Naive thymus-derived CD4-positive, alpha-beta T cell (primary cell): Measurements from ENCODE around the gene CRB2. TPM values are rescaled to one million over a fixed set of nuclear protein-coding genes. Genes with fewer than 3 reads are reported as not detected.

Experiments used
- ATAC-seq: fragments of 150-1000 bp; cut with Tn5 transposase; 2 replicates; pipeline ENCODE4 v1.10.0; 2021; ENCODE audit warnings: mild to moderate bottlenecking, moderate library complexity
- CTCF ChIA-PET: fragments of 350-600 bp; sonication (Branson Sonifier 250); formaldehyde crosslinking; loops from one replicate; lab custom pipeline; 2021; ENCODE audit warnings: antibody characterized with exemption; lab: Charles Lee
- POLR2A ChIA-PET: fragments of 350-600 bp; sonication (Branson Sonifier 250); formaldehyde crosslinking; loops from one replicate; lab custom pipeline; 2021; ENCODE audit warnings: antibody characterized with exemption, inconsistent platforms; lab: Charles Lee
- DNase-seq, 9 donors: peaks; one replicate each; pipeline versions ENCODE4 v3.0.0 to v3.0.0-alpha.2; 2020 to 2022; ENCODE audit warnings: mixed read lengths in 1 of 9
- H3K27ac ChIP-seq: one replicate; pipeline ENCODE4 v1.7.0; 2013; ENCODE audit warnings: mild to moderate bottlenecking, low read depth, low read length, moderate library complexity
- H3K27me3 ChIP-seq, 2 donors: one replicate each; pipeline ENCODE4 v1.7.0; 2013; ENCODE audit warnings: low read length in 2 of 2, mild to moderate bottlenecking in 2 of 2, moderate library complexity in 2 of 2; ENCODE audit not compliant: control insufficient read depth in 2 of 2, insufficient read depth in 2 of 2
- H3K36me3 ChIP-seq, 3 experiments: 1 replicate in 2 of 3; 2 replicates in 1 of 3; pipeline ENCODE4 v1.7.0; 2013; ENCODE audit warnings: low read length in 3 of 3, mild to moderate bottlenecking in 3 of 3, moderate library complexity in 1 of 3; ENCODE audit not compliant: insufficient read depth in 3 of 3, control insufficient read depth in 2 of 3
- H3K4me1 ChIP-seq, 2 donors: one replicate each; pipeline ENCODE4 v1.7.0; 2013; ENCODE audit warnings: low read length in 2 of 2, mild to moderate bottlenecking in 2 of 2, moderate library complexity in 1 of 2; ENCODE audit not compliant: control insufficient read depth in 2 of 2, insufficient read depth in 2 of 2
- H3K4me3 ChIP-seq: 2 replicates; pipeline ENCODE4 v1.7.0; 2013; ENCODE audit warnings: mild to moderate bottlenecking, low read length
- H3K9me3 ChIP-seq, 3 experiments: 1 replicate in 2 of 3; 2 replicates in 1 of 3; pipeline ENCODE4 v1.7.0; 2013; ENCODE audit warnings: low read length in 3 of 3; ENCODE audit not compliant: control insufficient read depth in 2 of 3
- H3K27ac Mint-ChIP-seq, 9 donors: one replicate each; pipeline ENCODE4 v1.8.0; 2020 to 2022; ENCODE audit warnings: mixed read lengths in 9 of 9, mild to moderate bottlenecking in 8 of 9, moderate library complexity in 5 of 9, inconsistent platforms in 2 of 9
- H3K27me3 Mint-ChIP-seq, 5 donors: one replicate each; pipeline ENCODE4 v1.8.0; 2021 to 2022; ENCODE audit warnings: mixed read lengths in 5 of 5, mild to moderate bottlenecking in 1 of 5
- H3K36me3 Mint-ChIP-seq, 5 donors: one replicate each; pipeline ENCODE4 v1.8.0; 2020 to 2022; ENCODE audit warnings: mixed read lengths in 5 of 5, mild to moderate bottlenecking in 3 of 5, inconsistent platforms in 1 of 5
- H3K4me1 Mint-ChIP-seq, 7 donors: one replicate each; pipeline ENCODE4 v1.8.0; 2020 to 2022; ENCODE audit warnings: mixed read lengths in 7 of 7, mild to moderate bottlenecking in 3 of 7, inconsistent platforms in 1 of 7
- H3K4me3 Mint-ChIP-seq, 10 donors: one replicate each; pipeline ENCODE4 v1.8.0; 2020 to 2022; ENCODE audit warnings: mild to moderate bottlenecking in 10 of 10, mixed read lengths in 10 of 10, moderate library complexity in 6 of 10, inconsistent platforms in 2 of 10
- H3K9me3 Mint-ChIP-seq, 11 donors: one replicate each; pipeline ENCODE4 v1.8.0; 2020 to 2022; ENCODE audit warnings: mixed read lengths in 11 of 11, mild to moderate bottlenecking in 4 of 11, inconsistent platforms in 1 of 11, moderate library complexity in 1 of 11
- intact Hi-C, 2 donors: fragments of 100-400 bp; cut with micrococcal nuclease; formaldehyde crosslinking; loops; one replicate each; pipeline ENCODE4 v1.15.1; 2023
- polyA plus RNA-seq, 2 donors: library from polyadenylated mRNA; unstranded; fragments of 300-500 nt; fragmentation: Illumina TruSeq; gene quantifications; one replicate each; pipeline ENCODE4 v1.2.3, GENCODE V29; 2021
- total RNA-seq, 6 experiments: library from RNA in 5 of 6; stranded (reverse) in 5 of 6; gene quantifications; 1 replicate in 5 of 6; 2 replicates in 1 of 6; pipeline ENCODE4 v1.2.3 and lab custom pipeline; 2021 to 2026

Gene CRB2
- total and polyA plus RNA-seq, 7 experiments from 2014 or later, result not detected

DNA sequence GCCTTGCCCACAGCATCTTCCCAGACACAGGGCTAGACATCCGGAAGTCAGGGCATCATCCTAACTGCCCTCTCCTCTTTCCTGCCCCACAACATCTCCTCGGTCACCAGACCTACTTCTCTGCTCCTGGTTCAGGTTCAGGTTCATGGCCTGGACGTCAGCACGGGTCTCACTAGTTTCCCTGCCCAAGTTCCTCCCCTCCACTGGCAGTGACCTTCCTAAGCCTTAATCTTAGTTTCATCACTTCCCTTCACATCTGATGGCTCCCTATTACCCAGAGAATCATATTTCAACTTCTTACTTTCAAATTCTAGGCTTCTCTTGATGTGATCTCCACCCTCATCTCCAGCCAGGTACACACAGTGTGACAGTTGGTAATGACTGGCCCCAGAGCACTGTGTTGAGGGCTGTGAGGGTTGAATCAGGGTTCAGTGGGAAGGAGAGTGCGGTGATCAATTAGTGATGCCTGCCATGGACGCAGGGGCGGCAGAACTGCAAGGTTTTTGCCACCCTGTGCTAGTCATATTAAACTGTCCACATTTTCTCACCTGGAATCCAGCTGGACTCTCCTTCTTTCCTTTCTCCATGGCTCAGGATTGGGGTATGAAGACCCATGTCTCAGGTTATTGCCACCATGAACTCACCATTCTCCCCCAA lies 34.3 kb upstream of the CRB2 start:
- Histone ChIP-seq H3K9me3 (no peaks in the 10 kb centered on the region), H3K36me3 (no peaks in the 10 kb centered on the region), H3K4me1 (peaks cover 20 to 33% of the 10 kb centered on the region in 2 donors), H3K4me3 (peak overlapping the region; percentile 37), H3K27me3 (no peaks in the 10 kb centered on the region), H3K27ac (peak overlapping the region; percentile 70)
- DNase-seq, result no peak
- Mint-ChIP-seq H3K9me3 (peaks cover 0 to 1% (median 0%) of the 10 kb centered on the region in 11 donors), H3K27me3 (no peaks in the 10 kb centered on the region), H3K4me3 (peak overlapping the region; percentile 6 to 85 (median 72)), H3K36me3 (no peaks in the 10 kb centered on the region), H3K27ac (peak overlapping the region; percentile 83 to 99 (median 94)), H3K4me1 (peaks cover 24 to 58% (median 41%) of the 10 kb centered on the region in 7 donors)
- POLR2A ChIA-PET, result interaction anchor here (0.7 to 3.3 kb wide), 3 partner anchors 17 to 53 kb away, joined by 3 to 20 read pairs (median 8); no protein-coding TSS in a partner anchor
- intact Hi-C loops, result loop anchor here (1.0 to 10.0 kb wide), 3 partner anchors 53 to 417 kb away; partner anchors contain the start of genes STRBP (in 2 of the 2) and RC3H2 (in 1 of the 2)
- CTCF ChIA-PET, result no interaction called here
- ATAC-seq, result no peak

DNA sequence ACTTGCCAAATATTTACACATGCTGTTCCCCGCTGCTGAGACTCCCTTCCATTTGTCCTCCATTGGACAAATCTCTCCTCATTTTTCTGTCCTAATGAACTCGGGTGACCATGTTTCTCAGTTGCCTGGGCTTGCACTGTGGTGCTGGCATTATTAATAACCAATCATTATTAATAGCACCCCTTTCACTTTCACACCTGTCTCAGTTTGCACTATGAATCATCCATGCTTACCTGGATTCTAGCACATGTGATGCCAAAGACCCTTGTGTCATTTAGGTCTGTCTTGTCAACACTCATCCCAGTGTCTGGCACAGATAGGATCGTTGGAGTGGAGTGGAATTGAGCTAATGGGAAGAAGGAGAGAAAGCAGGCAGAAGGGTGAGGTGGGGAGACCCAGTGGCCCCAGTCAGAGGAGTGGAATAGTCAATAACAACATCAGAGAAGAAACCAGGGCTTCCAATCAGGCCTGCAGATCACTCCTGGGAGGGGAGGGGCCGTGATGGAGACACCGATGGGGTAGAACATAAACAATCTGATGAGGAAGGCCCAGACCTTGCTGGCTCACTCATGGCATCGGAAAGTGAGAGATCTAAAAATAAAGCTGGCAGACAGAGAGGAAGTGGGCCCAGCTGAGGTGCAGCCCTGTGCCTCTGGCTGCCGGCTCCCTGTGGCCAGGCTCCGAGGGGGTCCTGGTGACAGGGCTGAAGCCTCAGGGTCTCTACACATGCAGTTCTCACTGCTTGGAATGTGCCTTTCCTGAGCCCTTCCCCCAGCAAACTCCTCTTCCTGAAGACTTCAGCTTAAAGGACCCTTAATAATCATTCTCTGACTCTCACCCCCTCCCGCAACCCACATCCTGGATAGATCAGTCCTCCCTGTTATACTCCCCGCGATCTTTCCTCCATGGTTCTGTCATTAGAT lies 33.5 kb upstream of the CRB2 start:
- no peaks in the 10 kb centered on the region for H3K36me3 Mint-ChIP-seq
- ChIA-PET POLR2A (interaction anchor here (0.7 to 3.3 kb wide), 8 partner anchors 13 to 97 kb away, joined by 3 to 20 read pairs (median 4); no protein-coding TSS in a partner anchor), CTCF (interaction anchor here (0.7 to 1.9 kb wide), 2 partner anchors 17 to 27 kb away, joined by 3 to 8 read pairs; no protein-coding TSS in a partner anchor)
- H3K36me3 ChIP-seq, result no peaks in the 10 kb centered on the region
- intact Hi-C loops, result loop anchor here (1.0 to 10.0 kb wide), 5 partner anchors 17 to 418 kb away; partner anchors contain the start of genes STRBP (in 2 of the 2) and RC3H2 (in 1 of the 2)
- H3K4me1 ChIP-seq, result peaks cover 20 to 33% of the 10 kb centered on the region in 2 donors
- peak overlapping the region; percentile 37 for H3K4me3 ChIP-seq
- no peaks in the 10 kb centered on the region for H3K27me3 Mint-ChIP-seq
- peaks cover 24 to 56% (median 41%) of the 10 kb centered on the region in 7 donors for H3K4me1 Mint-ChIP-seq
- H3K27ac ChIP-seq, result peak overlapping the region; percentile 70
- DNase-seq (peak; percentile 33 to 90 (median 83)), ATAC-seq (peak; percentile 88)
- H3K27ac Mint-ChIP-seq, result peak overlapping the region; percentile 83 to 99 (median 94)
- H3K27me3 ChIP-seq, result no peaks in the 10 kb centered on the region
- no peaks in the 10 kb centered on the region for H3K9me3 ChIP-seq
- peaks cover 0 to 1% (median 0%) of the 10 kb centered on the region in 11 donors for H3K9me3 Mint-ChIP-seq
- peak overlapping the region; percentile 59 to 85 (median 74) for H3K4me3 Mint-ChIP-seq

DNA sequence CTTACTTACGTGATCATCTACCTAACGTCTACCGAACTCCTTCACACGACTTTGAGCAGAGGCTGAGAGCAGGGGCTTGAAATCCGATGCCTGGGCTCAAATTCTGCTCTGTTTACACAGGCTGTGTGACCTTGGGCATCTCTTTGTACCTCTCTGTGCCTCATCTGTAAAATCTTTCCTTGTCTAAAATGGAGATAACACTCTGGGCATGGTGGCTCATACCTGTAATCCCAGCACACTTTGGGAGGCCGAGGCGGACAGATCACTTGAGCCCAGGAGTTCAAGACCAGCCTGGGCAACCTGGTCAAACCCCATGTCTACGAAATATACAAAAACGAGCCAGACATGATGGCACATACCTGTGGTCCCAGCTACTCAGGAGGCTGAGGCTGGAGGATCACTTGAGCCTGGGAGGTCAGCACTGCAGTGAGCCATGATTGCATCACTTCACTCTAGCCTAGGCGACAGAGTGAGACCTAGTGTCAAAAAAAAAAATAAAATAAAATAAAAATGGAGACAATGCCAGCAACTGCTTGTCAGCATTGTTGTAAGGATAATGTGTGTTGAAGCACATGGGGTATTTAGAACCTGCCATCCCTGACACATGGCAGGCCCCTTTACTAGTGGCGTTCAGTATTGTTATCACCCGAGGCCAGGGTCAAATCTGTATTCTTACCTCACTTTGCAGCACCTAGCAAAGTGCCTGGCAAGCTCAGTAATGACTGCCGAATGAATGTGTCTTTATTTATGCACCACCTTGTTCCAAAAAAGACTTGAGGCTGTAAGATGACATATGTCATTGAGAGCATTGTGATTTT lies 32.6 kb upstream of the CRB2 start:
- H3K4me1 ChIP-seq, result peaks cover 20 to 33% of the 10 kb centered on the region in 2 donors
- H3K9me3 ChIP-seq, result no peaks in the 10 kb centered on the region
- peaks cover 24 to 54% (median 41%) of the 10 kb centered on the region in 7 donors for H3K4me1 Mint-ChIP-seq
- peak overlapping the region; percentile 59 to 85 (median 74) for H3K4me3 Mint-ChIP-seq
- peak overlapping the region; percentile 70 for H3K27ac ChIP-seq
- H3K27me3 Mint-ChIP-seq, result no peaks in the 10 kb centered on the region
- intact Hi-C loops, result loop anchor here (1.0 to 10.0 kb wide), 4 partner anchors 16 to 419 kb away; partner anchors contain the start of genes RC3H2 (in 1 of the 2) and STRBP (in 1 of the 2)
- H3K4me3 ChIP-seq, result peak overlapping the region; percentile 37
- ChIA-PET POLR2A (interaction anchor here (0.7 to 3.3 kb wide), 7 partner anchors 13 to 54 kb away, joined by 3 to 20 read pairs (median 6); no protein-coding TSS in a partner anchor), CTCF (interaction anchor here (0.7 to 1.9 kb wide), 2 partner anchors 16 to 26 kb away, joined by 3 to 8 read pairs; no protein-coding TSS in a partner anchor)
- H3K9me3 Mint-ChIP-seq, result peaks cover 0 to 1% (median 0%) of the 10 kb centered on the region in 11 donors
- no peaks in the 10 kb centered on the region for H3K36me3 Mint-ChIP-seq
- H3K27ac Mint-ChIP-seq, result peak overlapping the region; percentile 83 to 99 (median 94)
- DNase-seq (no peak), ATAC-seq (no peak)
- H3K27me3 ChIP-seq, result no peaks in the 10 kb centered on the region
- no peaks in the 10 kb centered on the region for H3K36me3 ChIP-seq

DNA sequence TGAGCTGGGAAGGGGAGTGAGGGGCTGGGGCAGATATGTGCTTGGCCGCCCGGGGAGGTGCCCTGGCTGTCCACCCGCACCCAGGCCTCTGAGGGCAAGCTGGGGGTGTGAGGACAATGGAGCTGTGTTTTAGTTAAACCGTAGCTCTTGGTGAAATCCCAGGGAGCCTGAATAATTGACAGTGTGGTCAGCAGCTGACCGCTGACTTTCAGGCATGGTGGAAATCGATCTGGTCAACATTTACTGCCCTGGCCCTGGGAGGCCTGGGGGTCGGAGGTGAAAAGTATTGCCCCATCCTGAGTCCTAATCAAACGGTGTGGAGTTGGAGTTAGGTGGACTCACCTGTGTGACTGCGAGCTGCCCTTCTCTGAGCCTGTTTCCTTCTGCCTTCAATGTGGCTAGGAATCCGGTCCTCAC lies 31.2 kb upstream of the CRB2 start:
- intact Hi-C loops, result loop anchor here in 1 of 2 donors (10.0 kb wide), 1 partner anchor 420 kb away; the partner anchor contains the start of gene RC3H2
- no peaks in the 10 kb centered on the region for H3K9me3 ChIP-seq
- Mint-ChIP-seq H3K27ac (peak overlapping the region in 8 of 9 donors; percentile 9 to 75 (median 44)), H3K36me3 (no peaks in the 10 kb centered on the region), H3K27me3 (no peaks in the 10 kb centered on the region), H3K4me3 (no peak overlapping the region), H3K9me3 (peaks cover 0 to 1% (median 0%) of the 10 kb centered on the region in 11 donors), H3K4me1 (peaks cover 24 to 60% (median 46%) of the 10 kb centered on the region in 7 donors)
- CTCF ChIA-PET, result interaction anchor here (1.1 kb wide), 1 partner anchor 24 kb away, joined by 4 read pairs; no protein-coding TSS in a partner anchor
- no peaks in the 10 kb centered on the region for H3K36me3 ChIP-seq
- ATAC-seq (no peak), DNase-seq (no peak)
- H3K4me3 ChIP-seq, result no peak overlapping the region
- H3K27ac ChIP-seq, result no peak overlapping the region
- H3K4me1 ChIP-seq, result peaks cover 20 to 33% of the 10 kb centered on the region in 2 donors
- no peaks in the 10 kb centered on the region for H3K27me3 ChIP-seq
- POLR2A ChIA-PET, result interaction anchor here (3.3 kb wide), 1 partner anchor 14 kb away, joined by 20 read pairs; no protein-coding TSS in a partner anchor

DNA sequence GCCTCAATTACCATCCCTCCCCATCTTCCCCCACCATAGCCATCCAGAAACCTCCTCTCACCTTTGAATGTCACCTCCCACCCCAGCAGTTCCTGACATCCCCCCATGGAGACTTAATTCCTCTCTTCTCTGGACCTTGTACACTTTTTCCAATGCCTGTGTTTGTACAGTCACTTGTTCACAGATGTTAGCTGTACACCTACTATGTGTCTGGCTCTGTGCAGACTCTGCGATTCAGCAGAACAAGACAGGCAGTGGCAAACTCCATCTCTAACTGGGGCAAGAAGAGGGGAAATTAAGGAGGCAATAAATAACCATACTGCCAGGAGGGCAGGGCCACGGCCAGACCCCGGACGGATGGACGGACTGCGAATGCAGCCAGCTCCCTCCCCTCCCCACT lies 29.8 kb upstream of the CRB2 start:
- Histone ChIP-seq H3K9me3 (no peaks in the 10 kb centered on the region), H3K36me3 (no peaks in the 10 kb centered on the region), H3K27ac (no peak overlapping the region), H3K4me3 (no peak overlapping the region), H3K27me3 (no peaks in the 10 kb centered on the region), H3K4me1 (peaks cover 20 to 28% of the 10 kb centered on the region in 2 donors)
- H3K4me3 Mint-ChIP-seq, result peak overlapping the region in 1 of 10 donors; percentile 21
- peaks cover 0 to 1% (median 0%) of the 10 kb centered on the region in 11 donors for H3K9me3 Mint-ChIP-seq
- peak overlapping the region in 7 of 9 donors; percentile 8 to 76 (median 46) for H3K27ac Mint-ChIP-seq
- H3K36me3 Mint-ChIP-seq, result no peaks in the 10 kb centered on the region
- ChIA-PET POLR2A (interaction anchor here (1.4 kb wide), 1 partner anchor 13 kb away, joined by 4 read pairs; no protein-coding TSS in a partner anchor), CTCF (interaction anchor here (1.1 kb wide), 1 partner anchor 22 kb away, joined by 4 read pairs; no protein-coding TSS in a partner anchor)
- no peaks in the 10 kb centered on the region for H3K27me3 Mint-ChIP-seq
- H3K4me1 Mint-ChIP-seq, result peaks cover 24 to 54% (median 43%) of the 10 kb centered on the region in 7 donors
- intact Hi-C loops, result loop anchor here in 1 of 2 donors (10.0 kb wide), 1 partner anchor 421 kb away; the partner anchor contains the start of gene RC3H2
- DNase-seq, result no peak
- ATAC-seq, result no peak
